Measurements from ENCODE around the gene FZD1.

- TF ChIP-seq CTCF (conservative IDR thresholded peaks at IDR 0.05; ENCODE audit: low read depth, low read length) (no peak), EZH2 (IDR thresholded peaks at IDR 0.05; ENCODE audit: low read length, unreplicated experiment) (no peak), EZH2phosphoT487 (IDR thresholded peaks at IDR 0.05; ENCODE audit: borderline replicate concordance, low read length) (no peak)
These were observed 21.6 kb downstream of the FZD1 start for GRCh38 chr7:91285696-91286355.
